NCI-H460 (cell line): Measurements from ENCODE around the gene ANKRD65. TPM values are rescaled to one million over a fixed set of nuclear protein-coding genes. Genes with fewer than 3 reads are reported as not detected.

Experiments used
- DNase-seq: peaks from one replicate; pipeline ENCODE4 v3.0.0-alpha.2; 2016; ENCODE audit warnings: low read depth; ENCODE audit errors: extremely low read depth
- total RNA-seq: library from RNA; depleted of rRNA; stranded (reverse); fragments of >200 nt; shearing (Covaris generic); gene quantifications from 2 replicates; pipeline ENCODE4 v1.2.3, GENCODE V29; 2014

The ANKRD65 gene
- total RNA-seq, 1 experiment from 2014 or later, result 0.15 TPM

GRCh38 chr1:1442069-1442770 is 21.1 kb upstream of the ANKRD65 start:
- DNase-seq, result no peak

- DNase-seq, result no peak
Measured at GRCh38 chr1:1441002-1441888, 20.2 kb upstream of the ANKRD65 start.

GRCh38 chr1:1440262-1441001 is 19.4 kb upstream of the ANKRD65 start:
- no peak for DNase-seq

- no peak for DNase-seq
Measured at GRCh38 chr1:1439546-1440261, 18.6 kb upstream of the ANKRD65 start.

GRCh38 chr1:1438531-1439381 is 17.7 kb upstream of the ANKRD65 start:
- DNase-seq, result no peak

GRCh38 chr1:1437904-1438376 is 16.9 kb upstream of the ANKRD65 start:
- DNase-seq, result no peak

- DNase-seq, result no peak
Measured at GRCh38 chr1:1437033-1437903, 16.2 kb upstream of the ANKRD65 start.

GRCh38 chr1:1436630-1437032 is 15.6 kb upstream of the ANKRD65 start:
- no peak for DNase-seq

GRCh38 chr1:1435911-1436629 is 15.0 kb upstream of the ANKRD65 start:
- DNase-seq, result no peak

GRCh38 chr1:1435106-1435903 is 14.2 kb upstream of the ANKRD65 start, which contains the start of gene VWA1:
TSS of gene VWA1 (plus strand) at chr1:1435690. CDS start at chr1:1435749, 59 bp downstream.
- peak; percentile 47 for DNase-seq

GRCh38 chr1:1434824-1435105 is 13.7 kb upstream of the ANKRD65 start:
- DNase-seq, result no peak

- no peak for DNase-seq
Measured at GRCh38 chr1:1434131-1434823, 13.2 kb upstream of the ANKRD65 start.

- DNase-seq, result no peak
Measured at GRCh38 chr1:1433804-1434130, 12.7 kb upstream of the ANKRD65 start.

GRCh38 chr1:1432951-1433803 is 12.1 kb upstream of the ANKRD65 start:
- DNase-seq, result no peak

GRCh38 chr1:1432274-1432950 is 11.3 kb upstream of the ANKRD65 start:
- DNase-seq, result no peak
